ENCODE results near the gene LSM10.

The LSM10 gene

GRCh38 chr1:36397378-36398230 lies at the start of gene LSM10:
TSS of gene LSM10 (minus strand) at chr1:36397908. CDS start at chr1:36394129, 3,779 bp downstream.
- DNase-seq, result peak; percentile 96

GRCh38 chr1:36447450-36447849 lies 49.7 kb upstream of the LSM10 start:
- no peak for DNase-seq

- peak; percentile 34 for DNase-seq
These were observed 49.0 kb upstream of the LSM10 start for GRCh38 chr1:36446746-36447145.

- peak; percentile 77 for DNase-seq
These were observed 48.6 kb upstream of the LSM10 start for GRCh38 chr1:36446271-36446670.

- DNase-seq, result no peak
These were observed 45.6 kb upstream of the LSM10 start for GRCh38 chr1:36443297-36443696.

- DNase-seq, result no peak
These were observed 44.6 kb upstream of the LSM10 start for GRCh38 chr1:36442337-36442736.

GRCh38 chr1:36440646-36441045 lies 42.9 kb upstream of the LSM10 start:
- DNase-seq, result no peak

- DNase-seq, result no peak
These were observed 42.3 kb upstream of the LSM10 start for GRCh38 chr1:36440044-36440443.

- no peak for DNase-seq
These were observed 41.0 kb upstream of the LSM10 start for GRCh38 chr1:36438715-36439114.

GRCh38 chr1:36436821-36437220 lies 39.1 kb upstream of the LSM10 start:
- DNase-seq, result no peak

GRCh38 chr1:36433102-36433501 lies 35.4 kb upstream of the LSM10 start:
- DNase-seq, result no peak

GRCh38 chr1:36432616-36433015 lies 34.9 kb upstream of the LSM10 start:
- DNase-seq, result no peak

- DNase-seq, result no peak
These were observed 28.1 kb upstream of the LSM10 start for GRCh38 chr1:36425791-36426190.

- no peak for DNase-seq
These were observed 23.9 kb upstream of the LSM10 start for GRCh38 chr1:36421649-36422048.

- peak; percentile 93 for DNase-seq
These were observed 23.2 kb upstream of the LSM10 start for GRCh38 chr1:36420836-36421317.

- no peak for DNase-seq
These were observed 22.7 kb upstream of the LSM10 start for GRCh38 chr1:36420409-36420808.

- DNase-seq, result no peak
These were observed 21.9 kb upstream of the LSM10 start for GRCh38 chr1:36419569-36419968.

GRCh38 chr1:36419140-36419539 lies 21.4 kb upstream of the LSM10 start:
- no peak for DNase-seq

- DNase-seq, result no peak
These were observed 20.2 kb upstream of the LSM10 start for GRCh38 chr1:36417931-36418330.

- no peak for DNase-seq
These were observed 18.1 kb upstream of the LSM10 start for GRCh38 chr1:36415661-36416326.

GRCh38 chr1:36414384-36414783 lies 16.7 kb upstream of the LSM10 start:
- no peak for DNase-seq

- DNase-seq, result peak; percentile 74
These were observed 14.3 kb upstream of the LSM10 start for GRCh38 chr1:36411674-36412648.

- no peak for DNase-seq
These were observed 10.8 kb upstream of the LSM10 start for GRCh38 chr1:36408479-36408878.

Data from suppressor macrophage treated with lipopolysaccharide for 4 hours (primary cell).